ENCODE results near the gene EFCAB12.
"Not testable (repeated sequence)": the region's sequence is repeated elsewhere in the genome, so short reads cannot be mapped to it uniquely, and the experiment has no call there.

The EFCAB12 gene

DNA sequence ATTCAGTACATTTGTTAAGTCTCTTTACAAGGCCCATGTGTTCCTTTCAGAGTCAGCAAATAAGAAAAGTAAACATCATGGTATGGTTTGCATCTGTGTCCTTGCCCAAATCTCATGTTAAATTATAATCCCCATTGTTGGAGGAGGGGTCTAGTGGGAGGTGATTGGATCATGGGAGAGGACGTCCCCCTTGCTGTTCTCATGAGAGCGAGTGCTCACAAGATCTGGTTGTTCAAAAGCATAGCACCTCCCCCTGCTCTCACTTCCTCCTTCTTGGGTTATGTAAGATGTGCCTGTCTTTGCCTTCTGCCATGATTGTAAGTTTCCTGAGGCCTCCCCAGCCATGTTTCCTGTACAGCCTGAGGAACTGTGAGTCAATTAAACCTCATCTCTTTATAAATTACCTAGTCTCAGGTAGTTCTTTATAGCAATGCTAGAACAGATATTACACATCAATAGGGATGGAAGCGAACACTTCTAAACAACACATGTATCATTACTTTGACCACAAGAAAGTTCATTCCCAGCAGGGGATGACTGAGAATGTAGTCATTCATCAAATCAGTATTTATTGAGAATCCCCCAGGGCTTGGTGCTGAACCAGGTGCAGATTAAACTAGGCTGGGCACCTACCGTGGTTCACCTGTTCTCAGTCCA, 4.1 kb downstream of the EFCAB12 start:
- no peak overlapping the region for H3K4me3 ChIP-seq
- H3K27ac ChIP-seq = no peak overlapping the region

DNA sequence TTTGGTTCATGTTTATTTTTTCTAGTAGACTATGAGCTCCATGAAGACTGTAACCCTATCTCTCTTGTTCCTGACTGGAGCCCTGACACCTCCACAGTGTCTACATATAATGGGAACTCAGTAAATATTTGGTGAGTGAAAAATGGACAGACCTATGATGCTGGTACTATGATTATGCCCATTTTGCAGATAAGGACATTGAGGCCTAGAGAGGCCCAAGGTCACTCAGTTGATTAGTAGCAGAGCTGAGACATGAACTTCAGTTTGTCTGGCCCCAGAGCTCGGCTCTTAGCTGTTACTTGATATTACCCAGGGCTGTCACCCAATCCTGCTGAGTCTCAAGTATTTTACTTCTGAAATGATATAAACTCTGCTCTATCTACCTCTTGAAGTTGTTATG, 5.5 kb downstream of the EFCAB12 start:
- no peak overlapping the region for H3K27ac ChIP-seq
- H3K4me3 ChIP-seq = no peak overlapping the region

DNA sequence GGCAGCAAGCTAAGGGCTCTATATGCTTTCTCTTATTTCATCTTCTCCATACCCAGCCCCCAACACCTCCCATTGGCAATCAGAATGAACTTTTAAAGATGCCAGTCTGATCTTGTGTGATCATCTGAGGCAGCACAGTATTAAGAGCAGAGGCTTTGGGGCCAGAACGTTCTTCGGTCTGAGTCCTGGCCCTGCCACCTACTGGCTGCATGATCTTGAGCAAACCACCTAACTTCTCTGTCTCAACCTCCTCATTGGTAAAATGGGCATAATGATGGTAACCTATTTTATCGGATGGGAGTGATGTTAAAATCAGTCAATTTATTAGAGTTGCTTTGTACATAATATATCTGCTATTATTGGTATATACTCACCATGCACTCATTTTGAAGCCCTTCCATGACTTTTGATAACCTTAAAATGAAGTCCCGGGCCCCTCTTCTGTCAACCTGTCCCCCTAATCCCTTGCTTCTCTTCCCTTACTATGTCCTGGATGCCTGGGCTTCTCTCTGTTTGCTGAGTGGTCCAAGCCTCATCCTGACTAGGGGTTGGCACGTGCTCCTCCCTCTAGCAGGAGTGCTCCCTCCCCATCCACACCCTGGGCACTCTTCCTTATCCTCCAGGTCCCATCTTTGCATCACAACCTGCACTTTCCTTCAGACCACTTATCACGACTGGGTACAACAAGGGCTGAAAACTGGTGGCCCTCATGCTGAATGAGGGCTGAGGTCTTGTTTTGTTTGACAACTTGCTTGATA, 6.3 kb downstream of the EFCAB12 start:
- no peak overlapping the region for H3K27ac ChIP-seq
- H3K4me3 ChIP-seq = no peak overlapping the region

DNA sequence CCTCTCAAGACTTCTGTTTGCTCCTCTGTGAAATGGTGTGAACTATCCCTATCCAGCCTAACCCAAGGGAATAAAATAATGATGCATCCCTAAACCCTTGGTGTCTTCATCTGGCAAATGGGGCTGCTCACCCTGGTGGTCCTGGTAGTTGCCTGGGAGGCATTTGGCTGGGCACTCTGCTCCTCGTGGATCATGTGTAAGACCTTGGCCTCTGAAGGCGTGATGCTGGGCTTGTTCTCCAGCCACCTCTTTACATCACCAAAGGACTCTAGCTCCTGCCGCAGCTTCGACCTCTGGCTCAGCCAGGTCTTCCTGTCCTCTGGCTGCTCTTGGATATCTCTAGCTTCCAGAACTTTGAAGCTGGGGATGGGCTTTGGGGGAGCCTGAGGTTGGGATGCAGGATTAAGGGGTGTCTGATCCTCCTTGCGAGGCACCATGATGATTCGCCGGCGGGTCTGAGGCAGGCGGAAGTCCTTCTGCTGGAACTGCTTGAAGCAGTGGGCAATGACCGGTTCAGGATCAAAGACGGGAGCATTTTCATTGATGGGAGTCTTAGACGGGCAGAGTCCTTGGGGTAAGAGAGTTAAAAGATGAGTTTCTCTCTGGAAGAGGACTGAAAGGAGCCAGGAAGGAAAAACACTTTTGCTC, 7.1 kb downstream of the EFCAB12 start:
- Histone ChIP-seq H3K27ac (no peak overlapping the region), H3K4me3 (no peak overlapping the region)

DNA sequence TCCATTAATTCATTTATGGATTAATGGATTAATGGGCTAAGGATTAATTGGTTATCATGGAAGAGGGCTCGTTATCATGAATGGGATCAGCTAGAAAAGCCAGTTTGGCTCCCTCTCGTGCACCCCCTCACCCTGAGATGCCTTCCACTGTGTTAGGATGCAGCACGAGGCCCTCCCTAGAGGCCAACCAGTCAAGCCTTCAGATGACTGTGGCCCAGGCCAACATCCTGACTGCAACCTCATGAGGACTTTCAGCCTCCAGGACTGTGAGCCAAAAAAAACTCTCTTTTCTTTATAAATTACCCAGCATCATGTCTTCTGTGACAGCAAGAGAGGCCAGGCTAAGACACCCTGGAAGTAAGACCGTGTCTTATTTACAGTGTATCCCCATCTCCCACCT, 9.0 kb downstream of the EFCAB12 start:
- no peak overlapping the region for H3K4me3 ChIP-seq
- H3K27ac ChIP-seq = no peak overlapping the region

DNA sequence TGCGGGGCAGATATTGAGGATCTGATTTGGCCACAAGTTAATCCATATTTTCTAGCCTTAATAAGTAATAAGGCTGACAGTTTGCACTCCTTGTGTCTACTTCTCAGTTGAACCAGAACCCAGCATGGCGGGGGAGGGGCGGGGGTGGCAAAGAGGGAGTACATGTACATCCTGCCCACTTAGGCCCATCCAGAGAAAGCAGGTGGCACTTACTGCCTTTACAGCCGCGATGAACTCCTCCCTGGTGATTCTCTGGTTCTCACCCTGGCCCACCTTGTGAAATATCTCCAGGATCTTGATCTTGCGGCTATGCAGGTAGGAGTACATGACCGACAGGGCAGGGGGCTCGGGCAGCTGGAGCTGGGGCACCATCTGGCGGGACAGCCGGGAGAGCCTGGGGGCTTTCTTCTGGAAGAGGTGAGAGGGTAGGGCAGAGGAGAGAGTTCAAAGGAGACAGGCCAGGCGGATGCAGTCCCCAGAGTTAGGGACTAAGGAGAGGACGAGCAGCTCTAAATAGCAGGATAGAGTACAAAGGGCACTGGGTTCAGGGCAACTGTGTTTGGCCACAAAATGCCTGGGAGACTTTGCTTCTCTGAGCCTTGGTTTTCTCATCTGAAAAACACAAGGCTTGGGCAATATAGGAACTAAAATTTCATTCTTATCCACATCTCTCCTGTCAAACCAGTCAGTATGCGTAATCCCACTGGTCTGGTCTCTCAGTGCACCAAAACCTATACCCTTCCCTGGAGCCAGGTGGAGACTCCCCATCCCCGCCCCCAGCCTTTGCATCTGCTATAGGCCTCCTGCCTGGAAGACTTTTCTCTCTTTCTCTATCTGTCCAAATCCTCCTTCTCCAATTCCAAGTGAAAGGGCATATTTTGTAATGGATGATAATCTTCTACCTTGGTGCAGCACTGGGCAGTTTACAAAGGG, 10.1 kb downstream of the EFCAB12 start:
- no peak overlapping the region for H3K4me3 ChIP-seq
- no peak overlapping the region for H3K27ac ChIP-seq

DNA sequence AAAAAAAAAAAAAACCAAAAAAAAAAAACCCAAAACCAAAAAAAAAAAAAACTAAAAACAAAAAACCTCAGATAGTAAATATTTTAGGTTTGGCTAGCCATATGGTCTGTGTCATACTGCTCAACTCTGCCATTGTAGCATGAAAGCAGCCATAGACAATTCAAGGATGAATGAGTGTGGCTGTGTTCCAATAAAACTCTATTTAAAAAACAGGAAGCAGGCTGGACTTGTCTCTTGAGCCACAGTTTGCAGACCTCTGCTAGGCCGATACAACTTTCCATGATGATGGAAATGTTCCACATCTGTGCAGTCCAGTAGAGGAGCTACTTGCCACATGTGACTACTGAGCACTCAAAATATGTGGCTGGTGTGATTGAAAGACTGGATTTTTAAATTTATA, 11.1 kb downstream of the EFCAB12 start:
- no peak overlapping the region for H3K27ac ChIP-seq
- no peak overlapping the region for H3K4me3 ChIP-seq

DNA sequence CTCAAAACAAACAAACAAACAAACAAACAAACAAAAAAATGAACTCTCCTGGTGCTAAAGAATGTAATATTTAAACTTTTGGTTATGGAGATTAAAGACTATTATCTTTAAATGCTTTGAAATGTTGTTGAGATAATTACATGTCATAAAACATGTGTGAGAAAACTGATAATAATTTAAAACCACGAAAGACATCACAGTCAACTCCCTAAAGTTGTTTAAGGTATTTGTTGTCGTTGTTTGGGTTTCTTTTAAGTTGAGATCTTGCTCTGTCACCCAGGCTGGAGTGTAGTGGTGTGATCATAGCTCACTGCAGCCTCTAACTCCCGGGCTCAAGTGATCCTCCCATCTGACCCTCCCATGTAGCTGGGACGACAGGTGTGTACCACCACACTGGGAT, 12.0 kb downstream of the EFCAB12 start:
- H3K27ac ChIP-seq = no peak overlapping the region
- no peak overlapping the region for H3K4me3 ChIP-seq

DNA sequence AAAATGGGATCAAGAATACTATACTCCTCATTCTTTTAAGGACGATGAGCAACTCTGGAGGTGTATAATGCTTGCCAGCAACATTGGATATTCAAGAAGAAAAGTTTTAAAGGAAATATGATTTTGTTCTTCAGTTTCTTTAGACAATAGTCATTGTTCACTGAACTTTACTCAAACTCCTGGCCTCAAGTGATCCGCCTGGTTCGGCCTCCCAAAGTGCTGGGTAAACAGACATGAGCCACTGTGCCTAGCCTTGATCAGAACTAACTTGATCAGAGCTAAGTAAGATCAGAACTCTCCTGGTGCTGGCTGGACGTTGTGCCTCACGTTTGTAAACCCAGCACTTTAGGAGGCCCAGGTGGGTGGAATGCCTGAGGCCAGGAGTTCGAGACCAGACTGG, 12.6 kb downstream of the EFCAB12 start:
- Histone ChIP-seq H3K27ac (no peak overlapping the region), H3K4me3 (no peak overlapping the region)

DNA sequence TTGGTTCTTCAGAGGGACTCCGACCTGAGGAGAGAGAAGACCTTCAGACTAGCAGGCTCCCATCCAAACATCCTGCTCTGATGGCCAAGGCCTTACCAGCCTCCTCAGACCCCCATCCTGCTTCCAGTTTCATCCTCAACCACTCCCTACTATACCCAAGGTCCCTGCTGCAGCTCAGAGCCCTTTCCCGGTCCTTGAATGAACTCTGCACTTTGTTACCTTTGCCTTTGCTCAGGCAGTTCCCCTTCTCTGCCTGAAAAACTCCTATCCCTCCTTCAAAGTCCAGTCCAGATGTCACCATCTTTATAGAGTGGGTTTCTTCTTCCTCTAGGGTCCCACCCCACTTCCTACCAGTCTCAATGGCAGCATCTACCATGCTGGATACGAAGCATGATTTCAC, 13.1 kb downstream of the EFCAB12 start:
- no peak overlapping the region for H3K27ac ChIP-seq

DNA sequence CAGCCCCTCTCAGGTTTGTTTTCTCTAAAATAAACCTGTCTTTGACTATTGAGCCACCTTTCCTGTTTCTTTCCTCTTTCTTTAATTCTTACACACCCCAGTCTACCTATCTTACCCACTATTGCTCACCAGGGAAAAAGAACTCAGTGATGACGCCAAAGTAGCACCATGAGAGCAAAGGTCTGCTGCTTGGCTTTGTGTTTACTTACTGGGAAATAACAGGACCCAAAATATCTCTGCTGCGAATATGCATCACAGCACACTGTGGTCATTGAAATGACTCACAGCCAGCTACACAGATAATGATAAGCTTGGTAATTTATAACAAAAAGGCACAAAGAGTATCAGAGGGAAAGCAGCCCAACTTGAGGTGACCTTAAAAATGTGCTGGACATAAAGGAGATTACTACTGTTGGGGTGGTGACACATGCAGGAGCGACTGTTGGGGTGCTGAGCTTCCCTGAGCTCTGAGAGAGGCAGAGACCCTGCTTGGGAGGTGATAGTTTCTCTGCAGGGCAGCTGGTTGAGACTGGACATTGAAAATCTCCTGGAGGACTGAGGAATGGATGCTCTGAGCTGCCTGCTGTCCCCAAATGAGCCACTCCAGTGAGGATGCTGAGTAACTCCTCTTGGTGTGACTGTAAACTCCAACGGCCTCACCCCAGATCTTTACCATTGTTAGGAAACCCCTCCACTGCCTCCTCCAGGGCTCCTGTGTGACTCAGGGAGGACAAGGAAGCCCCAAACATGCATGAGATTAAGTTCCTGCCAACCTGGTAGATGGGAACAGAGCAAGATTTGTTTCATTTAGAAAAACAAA, 14.5 kb downstream of the EFCAB12 start:
- peak overlapping the region in 2 of 21 experiments; percentile 8 to 20 for H3K27ac ChIP-seq
- H3K4me3 ChIP-seq = no peak overlapping the region

More for the DNA sequence above, 13.1 kb downstream of the EFCAB12 start:
- no peak overlapping the region for H3K4me3 ChIP-seq

DNA sequence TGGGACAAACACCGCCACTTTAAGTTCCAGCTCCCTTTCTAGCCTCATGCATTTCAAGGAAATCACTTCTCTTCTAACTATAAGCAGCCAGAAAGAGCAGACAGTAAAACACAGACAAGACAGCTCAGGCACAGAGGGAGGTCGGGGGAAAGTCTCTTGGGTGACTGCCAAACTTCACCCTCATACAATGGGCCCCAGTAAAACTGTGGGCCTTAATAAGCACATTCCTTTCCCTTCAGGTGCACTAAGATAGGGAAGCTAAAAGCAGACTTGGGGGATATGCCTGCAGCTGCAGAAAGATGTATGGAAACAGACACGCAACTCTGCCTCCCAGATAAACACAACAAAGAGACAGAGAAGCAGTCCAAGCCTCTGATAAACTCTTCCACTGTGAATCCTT, 15.2 kb downstream of the EFCAB12 start:
- not testable (repeated sequence) for H3K4me3 ChIP-seq
- H3K27ac ChIP-seq = peak overlapping the region in 2 of 21 experiments; percentile 20 to 31

DNA sequence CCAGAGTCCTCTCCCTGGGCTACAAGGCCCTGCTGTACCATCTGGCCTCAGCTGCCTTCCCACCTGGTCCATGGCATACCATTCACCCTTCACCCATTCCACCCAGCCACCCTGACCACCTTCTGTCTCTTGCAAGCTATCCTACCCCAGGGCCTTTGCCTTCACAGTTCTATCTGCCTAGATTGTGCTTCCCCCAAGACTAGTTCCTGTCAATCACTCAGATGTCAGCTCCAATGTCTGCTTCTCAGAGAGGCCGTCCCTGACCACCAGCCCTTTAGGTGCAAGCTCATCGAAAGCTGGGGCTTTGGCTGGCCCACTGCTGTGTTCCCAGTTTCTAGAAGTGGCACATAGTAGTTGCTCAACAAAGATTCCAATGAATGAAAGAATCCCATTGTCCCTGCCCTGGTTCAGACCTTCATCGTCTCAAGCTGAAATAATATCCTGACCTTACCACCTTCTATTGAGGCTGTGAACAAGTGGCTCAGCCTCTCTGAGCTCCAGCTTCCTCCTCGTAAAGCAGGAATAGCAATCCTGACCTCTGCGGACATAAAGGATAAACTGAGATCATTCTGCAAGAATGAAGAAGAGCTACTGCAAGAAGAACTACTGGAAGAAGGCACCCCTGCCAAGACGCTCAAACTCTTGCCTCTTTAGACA, 15.8 kb downstream of the EFCAB12 start:
- H3K27ac ChIP-seq = peak overlapping the region in 2 of 21 experiments; percentile 25 to 31
- H3K4me3 ChIP-seq = no peak overlapping the region

DNA sequence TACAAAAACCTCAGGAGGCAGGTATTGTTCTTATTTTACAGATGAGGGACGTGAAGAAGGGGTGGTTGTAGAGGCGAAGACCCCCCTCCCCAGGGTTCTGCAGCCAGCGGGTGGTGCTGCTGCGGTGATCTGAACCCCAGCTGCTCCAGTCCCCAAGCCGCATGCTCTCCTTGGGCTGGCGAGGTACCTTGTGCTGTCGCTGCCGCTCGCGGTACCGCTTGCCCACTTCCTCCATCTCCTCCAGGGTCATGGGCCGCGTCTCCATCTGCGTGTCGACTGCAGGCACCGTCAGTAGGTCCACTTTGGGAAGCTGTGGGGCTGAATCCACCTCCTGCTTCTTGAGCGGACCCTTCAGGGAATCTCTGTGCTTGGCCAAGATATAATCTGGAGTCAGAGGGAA, 17.5 kb downstream of the EFCAB12 start:
- no peak overlapping the region for H3K4me3 ChIP-seq
- no peak overlapping the region for H3K27ac ChIP-seq

DNA sequence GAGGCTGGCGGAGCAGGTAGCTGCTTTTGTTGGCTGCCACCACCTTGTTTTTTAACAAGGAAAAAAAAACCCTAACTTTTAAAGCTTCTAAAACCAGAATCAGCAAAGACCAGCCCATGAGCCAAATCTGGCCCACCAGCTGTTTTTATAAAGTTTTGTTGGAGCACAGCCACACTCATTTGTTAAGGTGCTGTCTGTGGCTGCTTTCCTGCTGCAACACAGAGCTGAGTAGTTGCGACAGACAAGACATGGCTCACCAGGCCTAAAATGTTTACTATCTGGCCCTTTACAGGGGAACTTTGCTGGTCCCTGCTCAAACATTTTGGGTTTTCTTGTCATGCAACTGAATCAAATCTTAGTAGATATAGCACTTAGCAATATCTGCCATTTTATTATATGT, 18.9 kb downstream of the EFCAB12 start:
- Histone ChIP-seq H3K27ac (no peak overlapping the region), H3K4me3 (no peak overlapping the region)

DNA sequence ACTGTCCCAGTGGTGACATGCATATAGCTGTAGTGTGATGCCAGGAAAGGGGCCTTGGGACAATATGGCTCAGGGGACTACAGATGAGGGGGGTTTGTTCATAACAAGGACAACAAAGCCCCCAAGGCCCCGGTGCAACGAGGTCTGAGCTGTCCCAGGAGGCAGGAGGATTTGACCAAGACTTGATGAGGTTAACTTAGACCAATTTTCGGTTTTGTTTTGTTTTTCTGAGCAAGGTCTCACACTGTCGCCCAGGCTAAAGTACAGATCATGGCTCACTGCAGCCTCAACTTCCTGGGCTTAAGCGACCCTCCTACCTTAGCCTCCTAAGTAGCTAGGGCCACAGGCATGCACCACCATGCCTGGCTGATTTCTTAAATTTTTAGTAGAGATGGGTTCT, 23.8 kb downstream of the EFCAB12 start:
- Histone ChIP-seq H3K4me3 (no peak overlapping the region), H3K27ac (no peak overlapping the region)

DNA sequence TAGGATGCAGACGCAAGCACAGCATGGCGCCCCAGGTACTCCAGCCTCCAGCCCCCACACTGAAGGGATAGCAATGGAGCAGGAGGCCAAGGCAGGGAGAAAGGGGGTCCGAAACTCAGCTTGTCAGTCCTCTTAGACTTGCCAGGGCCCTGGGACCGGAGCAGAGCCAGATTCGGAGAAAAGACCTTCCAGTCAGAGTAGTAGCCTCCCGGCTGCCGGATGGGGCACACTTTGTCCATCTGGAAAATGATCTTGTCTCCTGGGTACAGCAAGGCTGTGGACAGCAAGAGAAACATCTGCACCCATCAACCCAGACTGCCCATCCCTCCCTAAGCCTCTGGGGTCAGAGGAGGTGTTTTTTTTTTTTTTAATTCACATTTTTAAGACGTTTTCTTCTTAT, 24.3 kb downstream of the EFCAB12 start:
- no peak overlapping the region for H3K4me3 ChIP-seq
- H3K27ac ChIP-seq = no peak overlapping the region

DNA sequence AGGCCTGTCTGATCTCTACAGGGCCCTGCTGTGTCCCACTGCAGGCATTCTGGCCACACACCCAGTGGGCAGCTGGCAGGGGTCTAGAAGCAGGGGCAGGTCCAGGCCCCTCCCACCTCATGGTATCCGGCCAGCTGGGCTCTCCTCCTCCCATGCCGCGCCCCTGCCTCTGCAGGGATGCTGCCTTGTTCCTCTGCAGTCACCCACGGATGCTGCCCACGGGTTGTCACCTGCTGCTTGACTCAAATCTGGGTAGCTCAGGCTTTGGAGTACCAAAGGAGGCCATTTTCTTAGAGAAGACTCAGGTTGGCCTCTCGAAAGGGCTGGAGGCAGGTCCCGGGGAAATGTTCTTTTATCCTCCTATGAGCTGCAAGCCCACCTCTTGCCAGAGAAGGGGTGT, 25.0 kb downstream of the EFCAB12 start:
- Histone ChIP-seq H3K4me3 (no peak overlapping the region), H3K27ac (no peak overlapping the region)

DNA sequence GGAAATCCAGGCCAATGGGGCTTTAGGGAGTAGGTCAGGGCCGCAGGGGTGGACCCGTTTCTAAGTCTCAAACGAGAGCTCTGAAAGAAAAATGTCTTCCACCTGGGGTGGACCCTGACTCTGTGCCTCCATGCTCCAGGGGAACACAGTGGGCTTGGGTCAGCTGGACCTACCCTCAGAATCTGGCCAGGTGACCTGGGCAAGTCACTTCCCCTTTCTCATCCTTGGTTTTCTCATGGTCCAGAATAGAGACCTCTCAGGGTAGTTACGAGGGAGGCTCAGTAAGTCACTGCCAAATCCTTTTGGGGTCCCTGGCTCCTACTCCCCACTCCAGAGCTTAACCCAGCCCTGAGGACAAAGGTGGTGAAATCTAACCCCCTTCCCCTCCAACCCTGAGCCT, 25.8 kb downstream of the EFCAB12 start:
- Histone ChIP-seq H3K4me3 (no peak overlapping the region), H3K27ac (no peak overlapping the region)
